HG02943 (cell line): ENCODE measurements around the gene WDR75.
"Not testable (repeated sequence)": the region's sequence is repeated elsewhere in the genome, so short reads cannot be mapped to it uniquely, and the experiment has no call there.

Source experiments
- ATAC-seq: cut with Tn5 transposase; IDR thresholded peaks from one replicate; pipeline ENCODE4 v1.9.1; 2021; ENCODE audit warnings: mild to moderate bottlenecking, low read depth, moderate library complexity; ENCODE audit not compliant: unreplicated experiment

Gene WDR75

GRCh38 chr2:189439342-189439741 is 1.9 kb upstream of the WDR75 start:
- no peak for ATAC-seq

- ATAC-seq: peak; percentile 28
Observed at GRCh38 chr2:189440644-189440946, 679 bp upstream of the WDR75 start.

GRCh38 chr2:189441709-189442074 is 418 bp downstream of the WDR75 start:
- peak; percentile 2 for ATAC-seq

GRCh38 chr2:189442468-189442867 is 1.2 kb downstream of the WDR75 start:
- no peak for ATAC-seq

- no peak for ATAC-seq
Observed at GRCh38 chr2:189444322-189444721, 3.0 kb downstream of the WDR75 start.

- no peak for ATAC-seq
Observed at GRCh38 chr2:189446780-189447179, 5.5 kb downstream of the WDR75 start.

- no peak for ATAC-seq
Observed at GRCh38 chr2:189454009-189454408, 12.7 kb downstream of the WDR75 start.

- no peak for ATAC-seq
Observed at GRCh38 chr2:189465076-189465475, 23.8 kb downstream of the WDR75 start.

- no peak for ATAC-seq
Observed at GRCh38 chr2:189465478-189465877, 24.2 kb downstream of the WDR75 start.

GRCh38 chr2:189466046-189466445 is 24.8 kb downstream of the WDR75 start:
- ATAC-seq: no peak

- ATAC-seq: no peak
Observed at GRCh38 chr2:189466656-189467055, 25.4 kb downstream of the WDR75 start.

- ATAC-seq: no peak
Observed at GRCh38 chr2:189467160-189467559, 25.9 kb downstream of the WDR75 start.

- ATAC-seq: no peak
Observed at GRCh38 chr2:189467593-189467992, 26.3 kb downstream of the WDR75 start.

GRCh38 chr2:189474526-189474925 is 33.3 kb downstream of the WDR75 start:
- ATAC-seq: no peak

- no peak for ATAC-seq
Observed at GRCh38 chr2:189477756-189478155, 36.5 kb downstream of the WDR75 start.

- ATAC-seq: not testable (repeated sequence)
Observed at GRCh38 chr2:189478289-189478688, 37.0 kb downstream of the WDR75 start.

GRCh38 chr2:189481071-189481470 is 39.8 kb downstream of the WDR75 start:
- ATAC-seq: no peak

- ATAC-seq: no peak
Observed at GRCh38 chr2:189483571-189483970, 42.3 kb downstream of the WDR75 start.

- no peak for ATAC-seq
Observed at GRCh38 chr2:189483980-189484740, 42.9 kb downstream of the WDR75 start.

GRCh38 chr2:189485146-189485545 is 43.9 kb downstream of the WDR75 start:
- ATAC-seq: no peak

GRCh38 chr2:189486237-189486770 is 45.0 kb downstream of the WDR75 start:
- no peak for ATAC-seq

GRCh38 chr2:189487283-189488007 is 46.2 kb downstream of the WDR75 start:
- no peak for ATAC-seq
